ENCODE data around the gene GALNT7.

The GALNT7 gene

DNA sequence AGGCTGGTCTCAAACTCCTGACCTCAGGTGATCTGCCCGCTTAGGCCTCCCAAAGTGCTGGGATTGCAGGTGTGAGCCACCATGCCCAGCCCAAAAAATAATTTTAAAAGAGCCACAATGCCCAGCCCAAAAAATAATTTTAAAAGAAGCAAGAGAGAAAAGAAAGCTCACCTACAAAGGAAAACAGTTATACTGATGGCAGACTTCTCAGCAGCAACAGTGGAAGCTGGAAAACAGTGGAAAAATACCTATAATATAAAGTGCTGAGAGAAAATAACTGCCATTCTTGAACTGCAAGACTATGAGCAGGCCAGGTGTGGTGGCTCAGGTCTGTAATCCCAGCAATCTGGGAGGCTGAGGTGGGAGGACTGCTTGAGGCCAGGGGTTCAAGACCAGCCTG, 178.9 kb downstream of the GALNT7 start:
- no peak for DNase-seq (ENCODE audit: low spot score)

DNA sequence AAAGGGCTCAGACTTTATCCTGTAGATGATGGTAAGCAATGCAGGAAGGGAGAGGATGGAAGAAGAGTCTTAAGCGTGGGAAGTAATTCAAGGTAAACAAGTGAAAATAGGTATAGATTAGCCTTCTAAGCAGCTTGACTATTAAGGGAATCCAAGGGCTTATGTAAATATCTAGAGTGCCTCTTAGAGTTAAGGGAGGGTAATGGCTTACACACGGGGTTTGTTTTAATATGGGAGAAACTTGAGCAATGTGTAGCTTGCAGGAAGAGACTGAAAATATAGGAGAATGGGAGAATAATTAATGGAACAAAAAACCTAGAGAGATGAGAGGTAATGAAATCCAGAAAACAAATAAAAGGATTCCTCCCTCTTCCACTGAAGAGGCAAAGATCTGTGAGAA, 189.3 kb downstream of the GALNT7 start:
- DNase-seq (ENCODE audit: low spot score), result no peak

DNA sequence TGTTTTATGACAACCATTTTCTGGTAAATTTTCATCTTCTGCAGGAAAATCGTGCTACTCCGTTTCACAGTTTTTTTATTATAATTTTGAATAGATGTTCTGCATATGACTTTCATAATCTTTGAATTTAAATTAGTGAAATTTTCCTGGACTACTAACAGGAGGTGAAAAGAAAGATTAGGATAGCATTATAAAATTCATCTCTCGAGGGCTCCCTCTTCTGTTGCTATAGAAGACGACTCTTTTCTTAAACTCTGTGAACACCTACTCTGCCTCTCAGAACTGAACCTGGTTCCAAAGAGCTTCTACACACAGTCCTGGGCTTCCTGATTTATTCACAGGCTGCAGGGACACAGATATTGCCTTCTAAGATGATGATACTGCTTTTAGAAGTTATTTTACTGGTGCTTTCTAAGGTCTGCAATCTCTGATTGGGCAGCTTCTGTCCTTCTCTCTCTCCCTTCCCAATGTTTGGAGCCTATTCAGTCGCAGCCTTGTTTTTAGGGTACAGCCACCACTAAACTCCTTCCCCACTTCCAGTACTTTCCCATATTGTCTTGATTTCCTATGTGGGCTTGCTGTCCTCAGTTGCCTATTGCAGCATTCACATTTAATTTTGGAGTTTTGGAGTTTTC, 192.1 kb downstream of the GALNT7 start:
- DNase-seq (ENCODE audit: low spot score), result peak; percentile 23

DNA sequence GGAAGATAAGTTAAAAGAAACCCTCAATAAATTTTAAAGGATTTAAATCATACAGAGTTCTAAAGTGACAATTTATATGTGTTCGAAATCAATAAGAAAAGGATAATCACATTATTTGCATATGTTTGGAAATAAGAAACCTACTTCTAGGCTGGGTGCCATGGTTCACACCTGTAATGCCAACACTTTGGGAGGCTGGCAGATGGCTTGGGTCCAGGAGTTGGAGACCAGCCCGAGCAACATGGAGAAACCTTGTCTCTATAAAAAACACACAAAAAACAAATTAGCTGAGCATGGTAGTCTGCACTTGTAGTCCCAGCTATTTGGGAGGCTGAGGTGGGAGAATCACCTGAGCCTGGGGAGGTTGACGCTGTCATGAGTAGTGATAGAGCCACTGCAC, 194.1 kb downstream of the GALNT7 start:
- no peak for DNase-seq (ENCODE audit: low spot score)

DNA sequence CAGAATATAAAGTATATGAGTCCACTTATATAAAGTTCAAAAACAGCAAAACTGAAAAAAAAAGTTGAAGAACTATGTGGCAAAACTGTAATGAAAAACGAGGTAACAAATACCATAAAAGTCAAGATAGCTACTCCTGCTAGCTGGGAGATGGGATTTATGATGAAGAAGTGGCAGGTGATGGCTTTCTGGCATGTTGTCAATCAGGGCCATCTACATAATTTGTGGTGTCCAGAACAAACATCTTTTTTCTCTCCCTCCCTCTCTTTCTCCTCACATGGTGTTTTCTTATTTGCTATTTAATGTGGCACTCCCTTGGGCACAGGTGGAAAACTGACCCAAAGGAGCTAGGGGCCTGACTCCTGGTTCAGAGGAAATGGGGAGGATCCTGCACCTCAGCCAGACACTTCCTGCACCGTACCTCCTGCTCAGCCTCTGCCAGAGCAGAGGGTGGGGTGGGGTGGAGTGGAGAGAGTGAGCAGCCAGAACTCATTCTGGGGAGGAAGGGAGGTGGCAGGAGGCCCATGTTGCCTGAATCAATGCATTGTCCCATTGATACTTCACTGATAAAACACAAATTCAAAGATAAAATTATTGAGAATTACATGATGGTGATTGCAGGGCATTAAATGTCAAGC, 196.9 kb downstream of the GALNT7 start:
- no peak for DNase-seq (ENCODE audit: low spot score)

DNA sequence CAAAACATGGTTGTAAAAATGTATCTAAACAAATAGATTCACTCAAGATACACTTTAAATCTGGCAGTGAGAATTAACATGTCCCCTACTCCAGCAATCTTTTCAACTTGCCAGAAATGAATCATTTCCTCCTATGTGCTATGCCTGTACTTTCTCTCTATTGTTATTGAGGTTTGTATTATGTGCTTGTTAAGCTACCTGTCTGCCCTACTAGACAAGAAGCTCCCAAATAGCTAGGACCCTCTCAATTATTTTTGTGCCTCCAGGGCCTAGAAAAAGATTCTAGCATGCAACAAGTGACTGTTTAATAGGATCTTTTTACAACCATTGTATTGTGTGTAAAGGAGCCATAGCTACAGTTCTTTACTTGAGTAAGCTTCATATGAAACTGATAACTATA, 198.7 kb downstream of the GALNT7 start:
- no peak for DNase-seq (ENCODE audit: low spot score)

DNA sequence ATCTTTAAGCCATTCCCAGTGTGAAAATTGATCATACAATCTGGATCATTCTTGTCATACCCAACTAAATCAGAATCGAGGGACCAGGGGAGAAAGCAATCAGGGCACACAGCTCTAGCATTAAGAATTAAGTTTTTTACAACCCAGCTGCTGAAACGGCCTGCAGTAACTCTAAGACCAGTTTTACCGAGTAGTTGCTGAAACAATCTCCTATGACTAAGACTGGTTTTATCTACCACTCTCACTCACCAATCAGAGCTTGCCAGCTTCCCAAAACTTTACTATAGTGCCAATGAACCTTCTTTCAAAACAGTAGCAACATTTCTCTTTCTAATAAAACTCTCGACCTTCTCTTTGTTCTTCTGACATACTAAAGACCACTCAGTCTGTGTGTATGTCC, 199.3 kb downstream of the GALNT7 start:
- DNase-seq (ENCODE audit: low spot score), result peak; percentile 58

DNA sequence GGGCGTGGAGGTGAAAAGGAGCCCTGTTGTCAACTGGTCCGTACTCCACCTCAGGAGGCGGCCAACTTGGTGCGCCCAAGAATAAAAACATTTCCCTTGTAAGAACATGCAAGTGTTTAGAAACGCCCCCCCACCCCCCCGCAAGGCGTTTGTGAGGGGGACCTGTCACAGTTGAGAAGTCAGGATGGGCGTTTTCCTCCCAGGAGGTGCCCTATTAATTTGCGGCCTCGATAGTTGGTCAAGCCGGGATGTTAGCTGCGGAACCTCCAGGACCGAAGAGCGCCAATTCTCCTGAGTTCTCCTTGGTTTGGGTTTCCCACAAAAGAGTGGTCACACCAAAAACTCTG, 201.5 kb downstream of the GALNT7 start:
- no peak for DNase-seq (ENCODE audit: low spot score)

DNA sequence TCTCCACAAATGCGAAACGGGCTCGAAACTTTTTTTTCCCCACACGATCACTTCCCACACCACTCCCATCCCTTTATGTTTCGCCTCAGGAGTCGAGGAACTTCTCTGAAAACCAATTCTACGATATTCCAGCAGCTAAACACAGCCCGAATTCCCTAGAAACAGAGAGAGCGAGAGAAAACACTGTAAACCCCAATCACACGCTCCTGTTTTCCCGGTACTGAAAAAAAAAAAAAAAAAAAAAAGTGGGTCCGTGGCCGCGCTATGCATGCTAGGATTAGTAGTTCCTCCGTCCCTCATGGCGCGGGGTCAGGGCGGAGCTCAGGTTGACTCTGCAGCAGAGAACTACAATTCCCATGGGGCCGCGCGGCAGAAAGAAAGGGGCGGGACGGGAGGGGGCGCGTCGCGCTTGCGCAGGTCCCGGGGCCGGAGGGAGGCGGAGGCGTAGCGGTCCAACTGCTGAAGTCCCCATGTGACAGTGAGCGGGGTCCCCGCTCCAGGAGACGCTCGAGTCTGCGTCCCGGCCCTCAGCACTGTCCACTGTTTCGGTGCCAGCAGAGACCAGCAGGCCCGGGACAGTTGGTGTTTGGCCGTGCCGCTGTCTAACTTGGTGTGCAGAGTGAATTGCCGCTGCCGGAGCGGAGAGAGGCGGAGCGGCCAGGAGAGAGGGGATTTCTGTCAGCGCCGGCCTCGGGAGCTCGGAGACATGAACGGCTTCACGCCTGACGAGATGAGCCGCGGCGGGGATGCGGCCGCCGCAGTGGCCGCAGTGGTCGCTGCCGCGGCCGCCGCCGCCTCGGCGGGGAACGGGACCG, 202.1 kb downstream of the GALNT7 start, which contains the start of gene SAP30:
Gene SAP30 (plus strand): TSS at position 478 of the 815 bp plus-strand sequence. CDS start 229 bp downstream, at position 707.
- peak; percentile 98 for DNase-seq (ENCODE audit: low spot score)

DNA sequence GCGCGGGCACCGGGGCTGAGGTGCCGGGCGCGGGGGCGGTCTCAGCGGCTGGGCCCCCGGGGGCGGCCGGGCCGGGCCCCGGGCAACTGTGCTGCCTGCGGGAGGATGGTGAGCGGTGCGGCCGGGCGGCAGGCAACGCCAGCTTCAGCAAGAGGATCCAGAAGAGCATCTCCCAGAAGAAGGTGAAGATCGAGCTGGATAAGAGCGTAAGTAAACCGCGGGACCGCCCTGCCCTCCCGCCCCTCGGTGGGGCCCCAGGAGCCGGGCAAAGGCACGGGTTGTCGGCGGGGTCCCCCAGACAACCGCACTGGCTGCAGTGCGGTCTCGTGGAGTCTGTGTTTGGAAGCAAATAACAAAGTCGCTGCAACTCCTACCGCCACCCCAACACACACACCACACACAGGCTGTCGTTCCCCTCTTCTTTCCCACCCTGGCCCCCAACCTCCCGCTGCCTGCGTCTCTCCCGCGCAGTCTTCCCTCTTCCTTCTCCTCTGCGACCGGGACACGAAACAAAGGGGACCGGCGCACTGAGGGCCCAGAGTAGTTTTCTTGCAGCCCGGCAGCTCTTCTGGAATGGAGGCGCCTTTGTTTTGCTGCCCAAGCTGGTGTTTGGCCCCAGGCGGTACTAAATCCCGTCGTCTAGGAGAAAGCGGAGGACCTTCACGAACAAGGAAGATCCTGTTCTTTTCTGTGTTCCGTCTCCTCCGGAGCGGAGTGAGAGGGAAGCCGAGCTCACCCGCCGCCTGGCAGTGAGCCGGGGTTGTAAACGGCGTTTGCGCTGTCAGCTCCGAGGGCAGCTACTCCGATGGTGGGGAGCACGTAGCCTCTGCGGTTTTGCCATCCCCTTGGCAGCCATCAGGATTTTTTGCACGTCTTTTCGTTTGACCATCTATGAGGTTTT, 202.9 kb downstream of the GALNT7 start:
- DNase-seq (ENCODE audit: low spot score), result peak; percentile 65
